ENCODE measurements around the gene LY6G6F. TPM values are rescaled to one million over a fixed set of nuclear protein-coding genes. Genes with fewer than 3 reads are reported as not detected.

Gene LY6G6F
- total and polyA plus RNA-seq, 12 donors: not detected

GRCh38 chr6:31712296-31712695, 5.6 kb downstream of the LY6G6F start:
- H3K4me1 ChIP-seq: peaks cover 0 to 10% (median 0%) of the 10 kb centered on the region in 9 donors
- no peak overlapping the region for H3K27ac ChIP-seq
- no peaks in the 10 kb centered on the region for H3K9me3 ChIP-seq
- no peaks in the 10 kb centered on the region for H3K36me3 ChIP-seq
- no peak overlapping the region for H3K4me3 ChIP-seq
- WGBS, 2 donors: 81 to 84% methylated on average over 8 of the region's 8 CpGs
- DNase-seq (peak; percentile 15 to 29), ATAC-seq (peak in 7 of 8 donors; percentile 48 to 75 (median 65))
- peaks cover 0 to 5% (median 0%) of the 10 kb centered on the region in 7 donors for H3K27me3 ChIP-seq
- intact Hi-C loops (cut with DNase I): no loop called here
- peak in 7 of 9 donors; percentile 17 to 39 (median 24) for TF ChIP-seq CTCF (IDR thresholded peaks at IDR 0.05)

GRCh38 chr6:31713465-31713864, 6.8 kb downstream of the LY6G6F start:
- Histone ChIP-seq H3K27ac (no peak overlapping the region), H3K36me3 (no peaks in the 10 kb centered on the region), H3K4me3 (no peak overlapping the region), H3K9me3 (no peaks in the 10 kb centered on the region), H3K27me3 (peaks cover 0 to 5% (median 0%) of the 10 kb centered on the region in 7 donors), H3K4me1 (peaks cover 0 to 10% (median 0%) of the 10 kb centered on the region in 9 donors)
- no peak for TF ChIP-seq CTCF (IDR thresholded peaks at IDR 0.05)
- intact Hi-C loops (cut with DNase I): no loop called here
- ATAC-seq (no peak), DNase-seq (no peak)
- 68 to 72% methylated on average over 4 of the region's 4 CpGs for WGBS, 2 donors

- no peak for TF ChIP-seq CTCF (IDR thresholded peaks at IDR 0.05)
- Histone ChIP-seq H3K9me3 (no peaks in the 10 kb centered on the region), H3K27ac (no peak overlapping the region), H3K4me3 (no peak overlapping the region), H3K27me3 (peaks cover 0 to 5% (median 0%) of the 10 kb centered on the region in 7 donors), H3K4me1 (peaks cover 0 to 10% (median 0%) of the 10 kb centered on the region in 9 donors), H3K36me3 (no peaks in the 10 kb centered on the region)
- intact Hi-C loops (cut with DNase I): no loop called here
- ATAC-seq: no peak
- WGBS, 2 donors: 53 to 57% methylated on average over 4 to 5 of the region's 5 CpGs
- DNase-seq: no peak
These were observed 7.5 kb downstream of the LY6G6F start for GRCh38 chr6:31713991-31714684.

- DNase-seq (no peak), ATAC-seq (no peak)
- WGBS, 2 donors: 73 to 80% methylated on average over 16 of the region's 16 CpGs
- H3K36me3 ChIP-seq: no peaks in the 10 kb centered on the region
- no peaks in the 10 kb centered on the region for H3K9me3 ChIP-seq
- no peaks in the 10 kb centered on the region for H3K27me3 ChIP-seq
- intact Hi-C loops (cut with DNase I): no loop called here
- TF ChIP-seq CTCF (IDR thresholded peaks at IDR 0.05): no peak
- H3K4me3 ChIP-seq: no peak within 1 kb of the TSS
- no peak within 1 kb of the TSS for H3K27ac ChIP-seq
- H3K4me1 ChIP-seq: peaks cover 0 to 10% (median 0%) of the 10 kb centered on the region in 9 donors
These were observed 8.6 kb downstream of the LY6G6F start, which contains the start of gene LY6G6D for GRCh38 chr6:31715022-31715958. LY6G6D (plus strand) TSS chr6:31715348; CDS start chr6:31715356, 8 bp downstream.

All from heart right ventricle (tissue), 16 donors.